Measurements from ENCODE around the gene TLDC2. TPM values are rescaled to one million over a fixed set of nuclear protein-coding genes. Genes with fewer than 3 reads are reported as not detected.
"Not testable (repeated sequence)": the region's sequence is repeated elsewhere in the genome, so short reads cannot be mapped to it uniquely, and the experiment has no call there.

Gene TLDC2
- total RNA-seq, 1 experiment from 2014 or later = not detected

DNA sequence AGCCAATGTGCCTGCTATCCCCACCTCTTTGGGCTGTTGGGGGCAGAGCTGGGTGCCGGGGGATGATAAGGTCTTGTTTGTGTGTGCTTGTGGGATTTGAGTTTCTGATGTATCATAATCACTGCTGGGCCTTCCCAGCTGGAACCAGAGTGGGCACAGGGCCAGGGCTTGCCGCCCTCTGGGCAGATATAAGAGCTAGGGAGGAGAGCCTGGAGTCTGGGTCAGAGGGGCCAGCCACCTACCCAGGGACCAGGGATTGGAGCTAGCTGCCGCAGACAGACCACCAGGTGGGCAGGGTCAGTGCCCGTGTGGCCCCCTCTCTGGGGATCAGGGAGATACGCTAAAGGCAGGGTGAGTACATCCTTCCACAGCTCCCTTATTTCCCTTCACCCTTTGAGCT lies 3.1 kb upstream of the TLDC2 start:
- ChIA-PET POLR2A (interaction anchor here (0.9 to 1.1 kb wide), 2 partner anchors 9 to 99 kb away, joined by 3 to 4 read pairs; partner anchors contain the start of gene DSN1), CTCF (interaction anchor here (0.6 to 2.8 kb wide), 5 partner anchors 9 to 99 kb away, joined by 4 to 16 read pairs (median 6); partner anchors contain the start of gene DSN1)
- Mint-ChIP-seq H3K27ac (ENCODE audit: unreplicated experiment) (no peak overlapping the region), H3K4me1 (ENCODE audit: low read depth, unreplicated experiment) (peaks cover 14% of the 10 kb centered on the region), H3K27me3 (ENCODE audit: insufficient read depth, unreplicated experiment) (no peaks in the 10 kb centered on the region), H3K9me3 (ENCODE audit: unreplicated experiment) (no peaks in the 10 kb centered on the region), H3K36me3 (ENCODE audit: insufficient read depth, unreplicated experiment) (no peaks in the 10 kb centered on the region), H3K4me3 (ENCODE audit: unreplicated experiment) (no peak overlapping the region)
- no TSS peak for BruUV-seq (replicated peaks)
- no peaks in the 10 kb centered on the region for H3K36me3 ChIP-seq (ENCODE audit: control insufficient read depth, insufficient read depth, low read length)
- no peak overlapping the region for H3K4me3 ChIP-seq (ENCODE audit: low read depth, low read length)
- intact Hi-C loops (cut with micrococcal nuclease; ENCODE audit: unreplicated experiment) = no loop called here
- H3K9me3 ChIP-seq = no peaks in the 10 kb centered on the region
- H3K27me3 ChIP-seq (replicated peaks; ENCODE audit: control insufficient read depth, insufficient read depth, low read length) = no peaks in the 10 kb centered on the region
- no peak for DNase-seq
- H3K4me1 ChIP-seq = peaks cover 11% of the 10 kb centered on the region
- TF ChIP-seq, protein P1, sequence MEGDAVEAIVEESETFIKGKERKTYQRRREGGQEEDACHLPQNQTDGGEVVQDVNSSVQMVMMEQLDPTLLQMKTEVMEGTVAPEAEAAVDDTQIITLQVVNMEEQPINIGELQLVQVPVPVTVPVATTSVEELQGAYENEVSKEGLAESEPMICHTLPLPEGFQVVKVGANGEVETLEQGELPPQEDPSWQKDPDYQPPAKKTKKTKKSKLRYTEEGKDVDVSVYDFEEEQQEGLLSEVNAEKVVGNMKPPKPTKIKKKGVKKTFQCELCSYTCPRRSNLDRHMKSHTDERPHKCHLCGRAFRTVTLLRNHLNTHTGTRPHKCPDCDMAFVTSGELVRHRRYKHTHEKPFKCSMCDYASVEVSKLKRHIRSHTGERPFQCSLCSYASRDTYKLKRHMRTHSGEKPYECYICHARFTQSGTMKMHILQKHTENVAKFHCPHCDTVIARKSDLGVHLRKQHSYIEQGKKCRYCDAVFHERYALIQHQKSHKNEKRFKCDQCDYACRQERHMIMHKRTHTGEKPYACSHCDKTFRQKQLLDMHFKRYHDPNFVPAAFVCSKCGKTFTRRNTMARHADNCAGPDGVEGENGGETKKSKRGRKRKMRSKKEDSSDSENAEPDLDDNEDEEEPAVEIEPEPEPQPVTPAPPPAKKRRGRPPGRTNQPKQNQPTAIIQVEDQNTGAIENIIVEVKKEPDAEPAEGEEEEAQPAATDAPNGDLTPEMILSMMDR (IDR thresholded peaks at IDR 0.05; ENCODE audit: insufficient read depth in 1 of 2, low read depth in 1 of 2, low read length in 1 of 2, severe bottlenecking in 1 of 2, unreplicated experiment in 1 of 2) = no peak

DNA sequence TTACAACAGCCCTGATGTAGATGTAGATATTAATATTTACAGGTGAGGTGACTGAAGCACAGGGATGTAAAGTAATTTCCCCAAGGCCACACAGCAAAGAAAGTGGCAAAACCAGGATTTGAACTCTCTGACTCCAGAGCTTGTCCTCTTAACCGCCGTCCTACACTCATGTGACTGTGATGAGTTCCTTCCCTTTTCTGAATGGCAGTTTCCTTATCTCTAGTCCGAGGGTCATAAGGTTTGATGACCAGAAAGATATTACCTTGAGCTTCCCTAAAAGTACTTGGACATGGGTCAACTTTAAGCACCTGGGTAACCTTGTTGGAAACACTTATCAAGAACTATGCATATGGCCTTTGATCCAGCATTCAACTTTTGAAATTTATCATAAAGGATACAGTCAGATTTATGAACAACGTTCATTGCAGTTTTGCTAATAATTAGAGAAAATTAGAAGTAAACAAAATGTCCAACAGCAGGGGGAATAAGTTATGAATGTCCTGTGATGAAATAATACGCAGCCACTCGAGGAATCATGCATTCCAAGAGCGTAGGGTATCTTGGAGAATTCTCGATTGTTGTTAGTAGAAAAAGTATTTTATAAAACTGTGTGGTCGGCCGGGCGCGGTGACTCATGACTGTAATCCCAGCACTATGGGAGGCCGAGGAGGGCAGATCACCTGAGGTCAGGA lies 2.3 kb upstream of the TLDC2 start:
- no TSS peak for BruUV-seq (replicated peaks)
- TF ChIP-seq, protein P1 (IDR thresholded peaks at IDR 0.05; ENCODE audit: insufficient read depth in 1 of 2, low read depth in 1 of 2, low read length in 1 of 2, severe bottlenecking in 1 of 2, unreplicated experiment in 1 of 2) = no peak
- H3K9me3 Mint-ChIP-seq (ENCODE audit: unreplicated experiment) = no peaks in the 10 kb centered on the region
- POLR2A ChIA-PET = interaction anchor here (1.1 kb wide), 1 partner anchor 10 kb away, joined by 4 read pairs; a partner anchor contains a TSS
- Histone ChIP-seq H3K9me3 (no peaks in the 10 kb centered on the region), H3K27me3 (replicated peaks; ENCODE audit: control insufficient read depth, insufficient read depth, low read length) (no peaks in the 10 kb centered on the region), H3K4me3 (ENCODE audit: low read depth, low read length) (no peak overlapping the region), H3K36me3 (ENCODE audit: control insufficient read depth, insufficient read depth, low read length) (no peaks in the 10 kb centered on the region), H3K4me1 (peaks cover 11% of the 10 kb centered on the region)
- DNase-seq = no peak
- H3K27ac Mint-ChIP-seq (ENCODE audit: unreplicated experiment) = no peak overlapping the region
- no peak overlapping the region for H3K4me3 Mint-ChIP-seq (ENCODE audit: unreplicated experiment)
- no peaks in the 10 kb centered on the region for H3K36me3 Mint-ChIP-seq (ENCODE audit: insufficient read depth, unreplicated experiment)
- intact Hi-C loops (cut with micrococcal nuclease; ENCODE audit: unreplicated experiment) = no loop called here
- H3K4me1 Mint-ChIP-seq (ENCODE audit: low read depth, unreplicated experiment) = peaks cover 14% of the 10 kb centered on the region
- H3K27me3 Mint-ChIP-seq (ENCODE audit: insufficient read depth, unreplicated experiment) = no peaks in the 10 kb centered on the region
- CTCF ChIA-PET = interaction anchor here (1.0 to 2.8 kb wide), 5 partner anchors 10 to 268 kb away, joined by 3 to 16 read pairs (median 4); partner anchors contain the start of genes DSN1 and RAB5IF

DNA sequence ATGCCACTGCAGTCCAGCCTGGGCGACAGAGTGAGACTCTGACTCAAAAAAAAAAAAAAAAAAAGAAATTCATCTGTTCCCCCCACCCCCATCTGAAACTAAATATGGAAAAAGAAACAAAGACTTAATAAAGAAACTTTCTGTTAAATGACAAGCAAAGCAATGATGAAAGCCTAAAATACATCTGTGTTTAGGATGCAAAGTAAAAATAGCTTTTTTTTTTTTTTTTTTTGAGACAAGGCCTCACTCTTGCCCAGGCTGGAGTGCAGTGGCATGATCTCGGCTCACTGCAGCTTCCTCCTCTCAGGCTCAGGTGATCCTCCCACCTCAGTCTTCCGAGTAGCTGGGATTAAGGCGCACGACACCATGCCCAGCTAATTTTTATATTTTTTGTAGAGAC lies 845 bp upstream of the TLDC2 start:
- ChIA-PET CTCF (interaction anchor here (0.6 to 0.7 kb wide), 2 partner anchors 12 to 83 kb away, joined by 3 to 7 read pairs; a partner anchor contains a TSS), POLR2A (interaction anchor here (0.6 kb wide), 2 partner anchors 12 to 302 kb away, joined by 3 to 5 read pairs; partner anchors contain the start of gene TGIF2)
- H3K9me3 ChIP-seq; DNase-seq; H3K4me3 Mint-ChIP-seq (ENCODE audit: unreplicated experiment); intact Hi-C loops (cut with micrococcal nuclease; ENCODE audit: unreplicated experiment); BruUV-seq (replicated peaks); H3K27me3 ChIP-seq (replicated peaks; ENCODE audit: control insufficient read depth, insufficient read depth, low read length); H3K27ac Mint-ChIP-seq (ENCODE audit: unreplicated experiment); H3K27me3 Mint-ChIP-seq (ENCODE audit: insufficient read depth, unreplicated experiment); H3K36me3 Mint-ChIP-seq (ENCODE audit: insufficient read depth, unreplicated experiment); H3K36me3 ChIP-seq (ENCODE audit: control insufficient read depth, insufficient read depth, low read length); H3K4me3 ChIP-seq (ENCODE audit: low read depth, low read length); H3K9me3 Mint-ChIP-seq (ENCODE audit: unreplicated experiment): not testable (repeated sequence)
- peaks cover 14% of the 10 kb centered on the region for H3K4me1 Mint-ChIP-seq (ENCODE audit: low read depth, unreplicated experiment)
- H3K4me1 ChIP-seq = peaks cover 11% of the 10 kb centered on the region
